T-helper 2 cell treated with Interferon-gamma antibody and Interleukin-4, amounts not matched to agents 5 μg/mL and 100 μg/mL, for 36 hours (primary cell): ENCODE data around the gene ELAC1.
"Not testable (repeated sequence)": the region's sequence is repeated elsewhere in the genome, so short reads cannot be mapped to it uniquely, and the experiment has no call there.

ENCODE experiments used
- DNase-seq: peaks from one replicate; pipeline ENCODE4 v3.0.0; 2021; ENCODE audit warnings: low spot score
- H3K27ac Mint-ChIP-seq: one replicate; pipeline ENCODE4 v1.8.0; 2021; ENCODE audit warnings: mild to moderate bottlenecking, mixed read lengths
- H3K27me3 Mint-ChIP-seq: one replicate; pipeline ENCODE4 v1.8.0; 2021; ENCODE audit warnings: low read depth, mixed read lengths
- H3K36me3 Mint-ChIP-seq: one replicate; pipeline ENCODE4 v1.8.0; 2021; ENCODE audit warnings: low read depth, mixed read lengths
- H3K4me1 Mint-ChIP-seq: one replicate; pipeline ENCODE4 v1.8.0; 2021; ENCODE audit warnings: low read depth, mixed read lengths
- H3K4me3 Mint-ChIP-seq: one replicate; pipeline ENCODE4 v1.8.0; 2022; ENCODE audit warnings: mild to moderate bottlenecking, moderate library complexity, mixed read lengths
- H3K9me3 Mint-ChIP-seq: one replicate; pipeline ENCODE4 v1.8.0; 2021; ENCODE audit warnings: mixed read lengths

Gene ELAC1

GRCh38 chr18:50949185-50949584 is 18.7 kb upstream of the ELAC1 start:
- Mint-ChIP-seq H3K27ac (no peak overlapping the region), H3K4me3 (no peak overlapping the region), H3K36me3 (peaks cover 20% of the 10 kb centered on the region), H3K27me3 (no peaks in the 10 kb centered on the region), H3K9me3 (no peaks in the 10 kb centered on the region), H3K4me1 (no peaks in the 10 kb centered on the region)
- DNase-seq, result no peak

GRCh38 chr18:50950626-50951025 is 17.2 kb upstream of the ELAC1 start:
- Mint-ChIP-seq H3K27me3 (no peaks in the 10 kb centered on the region), H3K27ac (no peak overlapping the region), H3K9me3 (no peaks in the 10 kb centered on the region), H3K36me3 (peaks cover 15% of the 10 kb centered on the region), H3K4me1 (no peaks in the 10 kb centered on the region), H3K4me3 (no peak overlapping the region)
- no peak for DNase-seq

GRCh38 chr18:50953822-50954221 is 14.0 kb upstream of the ELAC1 start:
- H3K27ac Mint-ChIP-seq, result no peak overlapping the region
- no peak overlapping the region for H3K4me3 Mint-ChIP-seq
- DNase-seq, result no peak
- peaks cover 4% of the 10 kb centered on the region for H3K27me3 Mint-ChIP-seq
- no peaks in the 10 kb centered on the region for H3K9me3 Mint-ChIP-seq
- H3K4me1 Mint-ChIP-seq, result no peaks in the 10 kb centered on the region
- H3K36me3 Mint-ChIP-seq, result peaks cover 2% of the 10 kb centered on the region

GRCh38 chr18:50955253-50955652 is 12.6 kb upstream of the ELAC1 start:
- Mint-ChIP-seq H3K27ac (no peak overlapping the region), H3K4me3 (no peak overlapping the region), H3K9me3 (no peaks in the 10 kb centered on the region), H3K36me3 (peaks cover 2% of the 10 kb centered on the region), H3K27me3 (peaks cover 4% of the 10 kb centered on the region), H3K4me1 (no peaks in the 10 kb centered on the region)
- no peak for DNase-seq

- Mint-ChIP-seq H3K36me3 (peaks cover 2% of the 10 kb centered on the region), H3K4me1 (no peaks in the 10 kb centered on the region), H3K27me3 (peaks cover 4% of the 10 kb centered on the region), H3K27ac (no peak overlapping the region), H3K4me3 (no peak overlapping the region), H3K9me3 (peaks cover 5% of the 10 kb centered on the region)
- DNase-seq, result no peak
Measured at GRCh38 chr18:50956116-50956515, 11.7 kb upstream of the ELAC1 start.

- H3K4me3 Mint-ChIP-seq, result no peak overlapping the region
- H3K27me3 Mint-ChIP-seq, result peaks cover 7% of the 10 kb centered on the region
- peaks cover 28% of the 10 kb centered on the region for H3K9me3 Mint-ChIP-seq
- peaks cover 5% of the 10 kb centered on the region for H3K36me3 Mint-ChIP-seq
- DNase-seq, result no peak
- no peak overlapping the region for H3K27ac Mint-ChIP-seq
- no peaks in the 10 kb centered on the region for H3K4me1 Mint-ChIP-seq
Measured at GRCh38 chr18:50961974-50962373, 5.9 kb upstream of the ELAC1 start.

GRCh38 chr18:50969448-50969847 is 1.6 kb downstream of the ELAC1 start:
- H3K4me1 Mint-ChIP-seq, result peaks cover 22% of the 10 kb centered on the region

GRCh38 chr18:50970006-50970405 is 2.2 kb downstream of the ELAC1 start:
- Mint-ChIP-seq H3K4me3 (peak overlapping the region; percentile 14), H3K4me1 (peaks cover 22% of the 10 kb centered on the region), H3K9me3 (no peaks in the 10 kb centered on the region), H3K27ac (no peak overlapping the region), H3K36me3 (peaks cover 7% of the 10 kb centered on the region), H3K27me3 (no peaks in the 10 kb centered on the region)
- no peak for DNase-seq

More at GRCh38 chr18:50969448-50969847, 1.6 kb downstream of the ELAC1 start:
- no peak overlapping the region for H3K27ac Mint-ChIP-seq
- peaks cover 2% of the 10 kb centered on the region for H3K36me3 Mint-ChIP-seq
- no peak for DNase-seq
- H3K4me3 Mint-ChIP-seq, result peak overlapping the region; percentile 96
- no peaks in the 10 kb centered on the region for H3K27me3 Mint-ChIP-seq
- no peaks in the 10 kb centered on the region for H3K9me3 Mint-ChIP-seq

GRCh38 chr18:50972404-50972803 is 4.6 kb downstream of the ELAC1 start:
- not testable (repeated sequence) for DNase-seq, H3K27ac Mint-ChIP-seq, H3K27me3 Mint-ChIP-seq, H3K4me3 Mint-ChIP-seq
- H3K9me3 Mint-ChIP-seq, result peaks cover 18% of the 10 kb centered on the region
- H3K4me1 Mint-ChIP-seq, result peaks cover 22% of the 10 kb centered on the region
- peaks cover 30% of the 10 kb centered on the region for H3K36me3 Mint-ChIP-seq

GRCh38 chr18:50973367-50974126 is 5.7 kb downstream of the ELAC1 start:
- Mint-ChIP-seq H3K27ac (no peak overlapping the region), H3K4me3 (no peak overlapping the region), H3K27me3 (no peaks in the 10 kb centered on the region), H3K9me3 (peaks cover 25% of the 10 kb centered on the region), H3K36me3 (peaks cover 42% of the 10 kb centered on the region), H3K4me1 (peaks cover 20% of the 10 kb centered on the region)
- no peak for DNase-seq

- H3K4me1 Mint-ChIP-seq, result peaks cover 4% of the 10 kb centered on the region
- no peaks in the 10 kb centered on the region for H3K27me3 Mint-ChIP-seq
- H3K9me3 Mint-ChIP-seq, result peaks cover 25% of the 10 kb centered on the region
- no peak overlapping the region for H3K4me3 Mint-ChIP-seq
- H3K36me3 Mint-ChIP-seq, result peaks cover 56% of the 10 kb centered on the region
- H3K27ac Mint-ChIP-seq, result no peak overlapping the region
- DNase-seq, result no peak
Measured at GRCh38 chr18:50977037-50977760, 9.4 kb downstream of the ELAC1 start.

- Mint-ChIP-seq H3K4me3 (no peak overlapping the region), H3K27ac (no peak overlapping the region), H3K36me3 (peaks cover 39% of the 10 kb centered on the region), H3K9me3 (peaks cover 16% of the 10 kb centered on the region), H3K27me3 (no peaks in the 10 kb centered on the region), H3K4me1 (no peaks in the 10 kb centered on the region)
- DNase-seq, result no peak
Measured at GRCh38 chr18:50981381-50981780, 13.5 kb downstream of the ELAC1 start.

- Mint-ChIP-seq H3K4me3 (no peak overlapping the region), H3K27me3 (no peaks in the 10 kb centered on the region), H3K9me3 (peaks cover 8% of the 10 kb centered on the region), H3K27ac (no peak overlapping the region), H3K36me3 (peaks cover 35% of the 10 kb centered on the region), H3K4me1 (no peaks in the 10 kb centered on the region)
- no peak for DNase-seq
Measured at GRCh38 chr18:50982086-50982801, 14.4 kb downstream of the ELAC1 start.

GRCh38 chr18:50982802-50983179 is 15.0 kb downstream of the ELAC1 start:
- Mint-ChIP-seq H3K4me3 (no peak overlapping the region), H3K36me3 (peaks cover 30% of the 10 kb centered on the region), H3K27ac (no peak overlapping the region), H3K27me3 (no peaks in the 10 kb centered on the region), H3K9me3 (peaks cover 3% of the 10 kb centered on the region), H3K4me1 (no peaks in the 10 kb centered on the region)
- DNase-seq, result no peak
